UCSD-AML1 (cell line): ENCODE data around the gene SLC49A4.
"Not testable (repeated sequence)": the region's sequence is repeated elsewhere in the genome, so short reads cannot be mapped to it uniquely, and the experiment has no call there.

Source experiments
- DNase-seq: peaks from one replicate; lab custom pipeline; 2025; ENCODE audit not compliant: unreplicated experiment; lab: John Stamatoyannopoulos, UW

SLC49A4 gene

GRCh38 chr3:122794779-122795673 is at the start of gene SLC49A4:
Gene SLC49A4, plus strand, starts transcription at chr3:122795069. Its CDS starts 124 bp downstream, at chr3:122795193.
- no peak for DNase-seq

GRCh38 chr3:122745369-122746021 is 49.4 kb upstream of the SLC49A4 start:
- DNase-seq = no peak

GRCh38 chr3:122747295-122747694 is 47.6 kb upstream of the SLC49A4 start:
- DNase-seq = not testable (repeated sequence)

GRCh38 chr3:122748347-122748746 is 46.5 kb upstream of the SLC49A4 start:
- no peak for DNase-seq

- DNase-seq = no peak
Observed at GRCh38 chr3:122754929-122755328, 39.9 kb upstream of the SLC49A4 start.

GRCh38 chr3:122755491-122755890 is 39.4 kb upstream of the SLC49A4 start:
- DNase-seq = no peak

- no peak for DNase-seq
Observed at GRCh38 chr3:122758877-122759560, 35.9 kb upstream of the SLC49A4 start.

- DNase-seq = no peak
Observed at GRCh38 chr3:122760453-122761271, 34.2 kb upstream of the SLC49A4 start.

- DNase-seq = no peak
Observed at GRCh38 chr3:122766430-122766829, 28.4 kb upstream of the SLC49A4 start.

GRCh38 chr3:122767540-122768372 is 27.1 kb upstream of the SLC49A4 start:
- DNase-seq = no peak

GRCh38 chr3:122770521-122771202 is 24.2 kb upstream of the SLC49A4 start:
- DNase-seq = no peak

- DNase-seq = no peak
Observed at GRCh38 chr3:122772827-122773226, 22.0 kb upstream of the SLC49A4 start.

- no peak for DNase-seq
Observed at GRCh38 chr3:122773944-122774509, 20.8 kb upstream of the SLC49A4 start.

GRCh38 chr3:122774564-122774963 is 20.3 kb upstream of the SLC49A4 start:
- DNase-seq = no peak

- DNase-seq = no peak
Observed at GRCh38 chr3:122776675-122777468, 18.0 kb upstream of the SLC49A4 start.

- no peak for DNase-seq
Observed at GRCh38 chr3:122777563-122777962, 17.3 kb upstream of the SLC49A4 start.

GRCh38 chr3:122782804-122783203 is 12.1 kb upstream of the SLC49A4 start:
- DNase-seq = no peak

GRCh38 chr3:122784436-122784835 is 10.4 kb upstream of the SLC49A4 start:
- no peak for DNase-seq
